Stomach (tissue), 9 donors: Measurements from ENCODE around the gene KRT17. TPM values are rescaled to one million over a fixed set of nuclear protein-coding genes. Genes with fewer than 3 reads are reported as not detected.
"Not testable (repeated sequence)": the region's sequence is repeated elsewhere in the genome, so short reads cannot be mapped to it uniquely, and the experiment has no call there.

ENCODE experiments used
- DNase-seq, 2 donors: peaks; one replicate each; pipeline versions ENCODE4 v3.0.0 to v3.0.0-alpha.2; 2013 to 2019
- H3K27ac ChIP-seq, 5 donors: fragments of 200-600 bp in 4 of 5; sonication (generic) in 4 of 5; one replicate each; pipeline ENCODE4 v1.5.1; 2013 to 2019; ENCODE audit warnings: mild to moderate bottlenecking in 1 of 5, moderate library complexity in 1 of 5
- H3K27me3 ChIP-seq, 3 donors: fragments of 200-600 bp; sonication (generic); one replicate each; pipeline ENCODE4 v1.5.1; 2017 to 2019; ENCODE audit warnings: mixed run types in 1 of 3
- H3K36me3 ChIP-seq, 4 donors: fragments of 200-600 bp; sonication (generic); 1 replicate in 3 of 4; 2 replicates in 1 of 4; pipeline ENCODE4 v1.5.1; 2016 to 2019
- H3K4me1 ChIP-seq, 4 donors: fragments of 200-600 bp; sonication (generic); one replicate each; pipeline ENCODE4 v1.5.1; 2016 to 2019
- H3K4me3 ChIP-seq, 4 donors: fragments of 200-600 bp; sonication (generic) in 3 of 4; one replicate each; pipeline ENCODE4 v1.5.1; 2016 to 2019; ENCODE audit warnings: mild to moderate bottlenecking in 1 of 4
- H3K9me3 ChIP-seq, 4 donors: fragments of 200-600 bp; sonication (generic); one replicate each; pipeline ENCODE4 v1.5.1; 2016 to 2019
- EP300 ChIP-seq: sonication (generic); formaldehyde crosslinking; IDR thresholded peaks from one replicate; pipeline ENCODE4 v1.6.1; 2017; ENCODE audit warnings: antibody characterized with exemption
- POLR2A ChIP-seq, 4 donors: fragments of 450-650 bp; IDR thresholded peaks; one replicate each; pipeline ENCODE4 v1.6.1; 2016; ENCODE audit warnings: antibody characterized with exemption in 4 of 4, control low read depth in 2 of 4, mild to moderate bottlenecking in 1 of 4, moderate library complexity in 1 of 4
- POLR2AphosphoS5 ChIP-seq, 3 donors: sonication (generic); formaldehyde crosslinking; IDR thresholded peaks; one replicate each; pipeline ENCODE4 v1.6.1; 2016; ENCODE audit warnings: antibody characterized with exemption in 3 of 3
- WGBS, 5 donors: extraction: QIAGEN DNeasy Blood & Tissue Kit in 3 of 5; methylation state at CpG; one replicate each; pipeline versions ENCODE4 v1.1.5 to v1.1.7; 2013 to 2018; 5-methylcytosine and 5-hydroxymethylcytosine counted together
- intact Hi-C: fragments of 100-400 bp; cut with DNase I; formaldehyde crosslinking; loops from one replicate; pipeline ENCODE4 v1.15.1; 2023; ENCODE audit warnings: low total_unique reads
- polyA plus RNA-seq, 3 donors: library from polyadenylated mRNA; stranded (reverse); fragments of 200-250 nt; gene quantifications; one replicate each; pipeline ENCODE4 v1.2.3, GENCODE V29; 2013
- total RNA-seq, 5 donors: library from RNA; depleted of rRNA; stranded (reverse); fragments of >200 nt; gene quantifications; one replicate each; pipeline versions ENCODE4 v1.1.0 to v1.2.3, GENCODE V29; 2014 to 2016
- TF ChIP-seq, protein P1 (sequence below), 7 experiments: fragments of 450-650 bp in 4 of 7; fragments of 200-600 bp in 3 of 7; sonication (generic) in 3 of 7; IDR thresholded peaks; one replicate each; pipeline ENCODE4 v1.5.1; 2016 to 2019; ENCODE audit warnings: antibody characterized with exemption in 7 of 7, control low read depth in 2 of 7, mild to moderate bottlenecking in 1 of 7
- donor health status: healthy with polysubstance abuse.
- donor health status: Bipolar disorder and iron deficiency.
- donor health status: healthy.

KRT17 gene
- total and polyA plus RNA-seq, 8 donors = 1.6 to 14.2 (median 6.0) TPM; not detected in 1

DNA sequence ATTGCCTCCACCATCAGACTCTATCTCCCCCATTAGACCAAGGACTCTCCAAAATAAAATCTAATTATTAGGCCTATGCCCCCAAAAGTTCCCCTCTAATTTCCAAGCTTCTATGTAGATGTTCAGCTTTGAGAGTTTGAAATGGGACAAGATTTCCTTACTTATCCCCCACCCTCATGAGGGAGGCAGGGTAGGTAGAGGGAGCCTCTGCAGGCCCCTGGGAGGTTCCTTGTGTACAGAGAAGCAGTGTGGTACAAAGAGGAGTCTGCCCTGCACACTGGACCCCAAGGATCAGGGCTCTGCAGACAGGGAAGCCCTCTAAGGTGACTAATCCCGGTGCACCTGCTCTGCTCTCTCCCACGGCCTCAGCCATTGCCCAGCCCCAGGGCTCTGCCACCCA is 2.5 kb downstream of the KRT17 start:
- intact Hi-C loops = no loop called here
- Histone ChIP-seq H3K9me3 (no peaks in the 10 kb centered on the region), H3K4me1 (no peaks in the 10 kb centered on the region), H3K36me3 (no peaks in the 10 kb centered on the region), H3K27me3 (peaks cover 0 to 49% (median 3%) of the 10 kb centered on the region in 3 donors), H3K4me3 (no peak overlapping the region), H3K27ac (no peak overlapping the region)
- no peak for DNase-seq
- TF ChIP-seq POLR2AphosphoS5 (IDR thresholded peaks at IDR 0.05) (no peak), POLR2A (IDR thresholded peaks at IDR 0.05) (no peak), EP300 (no peak)
- TF ChIP-seq, protein P1, sequence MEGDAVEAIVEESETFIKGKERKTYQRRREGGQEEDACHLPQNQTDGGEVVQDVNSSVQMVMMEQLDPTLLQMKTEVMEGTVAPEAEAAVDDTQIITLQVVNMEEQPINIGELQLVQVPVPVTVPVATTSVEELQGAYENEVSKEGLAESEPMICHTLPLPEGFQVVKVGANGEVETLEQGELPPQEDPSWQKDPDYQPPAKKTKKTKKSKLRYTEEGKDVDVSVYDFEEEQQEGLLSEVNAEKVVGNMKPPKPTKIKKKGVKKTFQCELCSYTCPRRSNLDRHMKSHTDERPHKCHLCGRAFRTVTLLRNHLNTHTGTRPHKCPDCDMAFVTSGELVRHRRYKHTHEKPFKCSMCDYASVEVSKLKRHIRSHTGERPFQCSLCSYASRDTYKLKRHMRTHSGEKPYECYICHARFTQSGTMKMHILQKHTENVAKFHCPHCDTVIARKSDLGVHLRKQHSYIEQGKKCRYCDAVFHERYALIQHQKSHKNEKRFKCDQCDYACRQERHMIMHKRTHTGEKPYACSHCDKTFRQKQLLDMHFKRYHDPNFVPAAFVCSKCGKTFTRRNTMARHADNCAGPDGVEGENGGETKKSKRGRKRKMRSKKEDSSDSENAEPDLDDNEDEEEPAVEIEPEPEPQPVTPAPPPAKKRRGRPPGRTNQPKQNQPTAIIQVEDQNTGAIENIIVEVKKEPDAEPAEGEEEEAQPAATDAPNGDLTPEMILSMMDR (IDR thresholded peaks at IDR 0.05) = no peak
- 80 to 91% (median 81%) methylated on average over 2 of the region's 2 CpGs for WGBS, 5 donors

DNA sequence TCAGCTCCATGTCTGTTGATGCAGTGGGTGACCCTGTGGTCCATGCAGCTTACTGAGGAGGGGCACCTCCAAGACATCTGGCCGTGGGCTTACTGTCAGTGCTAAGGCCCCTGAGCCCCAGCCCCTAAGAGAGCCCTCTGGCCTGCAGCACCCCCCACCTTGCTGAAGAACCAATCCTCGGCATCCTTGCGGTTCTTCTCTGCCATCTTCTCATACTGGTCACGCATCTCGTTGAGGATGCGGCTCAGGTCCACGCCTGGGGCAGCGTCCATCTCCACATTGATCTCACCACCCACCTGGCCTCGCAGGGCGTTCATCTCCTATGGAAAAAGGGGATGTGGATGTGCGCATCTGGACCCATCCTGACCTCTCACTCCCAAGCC is 2.9 kb downstream of the KRT17 start:
- H3K36me3 ChIP-seq, H3K9me3 ChIP-seq, H3K27ac ChIP-seq, H3K4me1 ChIP-seq, DNase-seq, H3K4me3 ChIP-seq, intact Hi-C loops: not testable (repeated sequence)
- WGBS, 5 donors = 87 to 93% (median 92%) methylated on average over 11 of the region's 11 CpGs
- H3K27me3 ChIP-seq = peaks cover 0 to 54% (median 3%) of the 10 kb centered on the region in 3 donors

DNA sequence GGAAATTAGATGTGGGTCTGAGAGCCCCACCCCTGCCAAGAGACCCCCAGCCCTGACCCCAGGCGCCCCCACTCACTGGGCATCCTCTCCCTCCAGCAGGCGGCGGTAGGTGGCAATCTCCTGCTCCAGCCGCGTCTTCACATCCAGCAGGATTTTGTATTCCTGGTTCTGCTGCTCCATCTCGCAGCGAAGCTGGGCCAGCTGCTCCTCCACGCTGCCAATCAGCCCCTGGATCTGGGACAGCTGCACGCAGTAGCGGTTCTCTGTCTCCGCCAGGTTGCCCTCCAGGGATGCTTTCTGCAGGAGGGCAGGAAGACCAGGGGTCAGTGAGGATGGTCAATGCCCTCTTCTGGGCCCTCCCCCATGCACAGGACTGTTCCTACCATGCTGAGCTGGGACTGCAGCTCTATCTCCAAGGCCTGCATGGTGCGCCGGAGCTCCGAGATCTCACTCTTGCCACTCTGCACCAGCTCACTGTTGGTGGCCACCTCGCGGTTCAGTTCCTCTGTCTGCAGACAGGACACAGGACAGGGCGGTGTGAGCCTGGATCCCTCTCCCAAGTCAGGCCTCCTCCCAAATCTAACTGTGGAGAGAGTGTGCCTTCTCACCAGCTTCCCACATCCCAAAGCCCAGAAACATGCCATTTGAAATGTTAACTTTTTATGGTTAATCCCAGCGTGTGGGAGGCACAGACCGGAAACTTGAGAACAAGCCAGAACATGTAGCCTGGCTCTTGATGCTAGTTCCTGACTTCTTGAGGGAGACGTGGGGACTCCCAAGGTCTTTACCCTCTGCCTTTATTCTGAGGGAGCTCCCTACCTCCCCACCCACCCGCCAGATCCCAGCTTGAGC is 3.6 kb downstream of the KRT17 start:
- H3K27me3 ChIP-seq = peaks cover 0 to 58% (median 3%) of the 10 kb centered on the region in 3 donors
- H3K27ac ChIP-seq = no peak overlapping the region
- TF ChIP-seq EP300 (no peak), POLR2A (IDR thresholded peaks at IDR 0.05) (no peak), POLR2AphosphoS5 (IDR thresholded peaks at IDR 0.05) (no peak)
- TF ChIP-seq, protein P1 (IDR thresholded peaks at IDR 0.05) = no peak
- no peak for DNase-seq
- H3K4me1 ChIP-seq = no peaks in the 10 kb centered on the region
- H3K9me3 ChIP-seq = no peaks in the 10 kb centered on the region
- H3K4me3 ChIP-seq = no peak overlapping the region
- no peaks in the 10 kb centered on the region for H3K36me3 ChIP-seq
- intact Hi-C loops = no loop called here
- 72 to 85% (median 74%) methylated on average over 20 to 21 of the region's 21 CpGs for WGBS, 5 donors

DNA sequence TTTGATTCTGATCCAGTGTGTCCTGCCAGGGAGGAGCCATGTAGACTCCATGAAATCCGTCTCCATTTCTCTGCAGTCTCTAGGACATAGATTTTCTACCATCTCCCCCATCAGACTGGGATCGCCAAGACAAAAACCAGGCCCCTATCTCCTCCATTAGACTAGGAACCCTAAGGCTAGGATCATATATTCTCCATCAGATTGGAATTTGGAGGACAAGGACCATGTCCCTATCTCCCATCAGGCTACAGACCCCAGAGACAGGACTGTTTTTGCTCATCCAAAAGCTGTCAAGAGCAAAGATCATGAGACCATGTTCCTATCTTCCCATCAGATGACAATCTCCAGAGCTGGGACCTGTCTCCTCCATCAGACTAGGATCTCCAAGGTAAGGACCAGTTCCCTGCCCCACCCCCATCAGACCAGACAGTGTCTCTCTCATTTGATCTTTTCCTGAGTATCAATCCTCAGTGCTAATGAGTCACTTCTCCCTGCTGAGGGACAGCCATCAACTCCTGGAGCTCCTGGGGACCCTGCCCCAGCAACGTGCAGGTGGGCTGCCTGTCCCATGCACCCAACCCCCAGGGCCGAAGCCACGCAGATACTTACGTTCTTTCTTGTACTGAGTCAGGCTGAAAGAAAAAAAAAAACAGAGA is 4.3 kb downstream of the KRT17 start:
- H3K4me3 ChIP-seq, H3K4me1 ChIP-seq, DNase-seq, intact Hi-C loops, H3K27ac ChIP-seq, H3K36me3 ChIP-seq, H3K9me3 ChIP-seq: not testable (repeated sequence)
- 74 to 86% (median 85%) methylated on average over 6 of the region's 6 CpGs for WGBS, 5 donors
- peaks cover 0 to 61% (median 6%) of the 10 kb centered on the region in 3 donors for H3K27me3 ChIP-seq

DNA sequence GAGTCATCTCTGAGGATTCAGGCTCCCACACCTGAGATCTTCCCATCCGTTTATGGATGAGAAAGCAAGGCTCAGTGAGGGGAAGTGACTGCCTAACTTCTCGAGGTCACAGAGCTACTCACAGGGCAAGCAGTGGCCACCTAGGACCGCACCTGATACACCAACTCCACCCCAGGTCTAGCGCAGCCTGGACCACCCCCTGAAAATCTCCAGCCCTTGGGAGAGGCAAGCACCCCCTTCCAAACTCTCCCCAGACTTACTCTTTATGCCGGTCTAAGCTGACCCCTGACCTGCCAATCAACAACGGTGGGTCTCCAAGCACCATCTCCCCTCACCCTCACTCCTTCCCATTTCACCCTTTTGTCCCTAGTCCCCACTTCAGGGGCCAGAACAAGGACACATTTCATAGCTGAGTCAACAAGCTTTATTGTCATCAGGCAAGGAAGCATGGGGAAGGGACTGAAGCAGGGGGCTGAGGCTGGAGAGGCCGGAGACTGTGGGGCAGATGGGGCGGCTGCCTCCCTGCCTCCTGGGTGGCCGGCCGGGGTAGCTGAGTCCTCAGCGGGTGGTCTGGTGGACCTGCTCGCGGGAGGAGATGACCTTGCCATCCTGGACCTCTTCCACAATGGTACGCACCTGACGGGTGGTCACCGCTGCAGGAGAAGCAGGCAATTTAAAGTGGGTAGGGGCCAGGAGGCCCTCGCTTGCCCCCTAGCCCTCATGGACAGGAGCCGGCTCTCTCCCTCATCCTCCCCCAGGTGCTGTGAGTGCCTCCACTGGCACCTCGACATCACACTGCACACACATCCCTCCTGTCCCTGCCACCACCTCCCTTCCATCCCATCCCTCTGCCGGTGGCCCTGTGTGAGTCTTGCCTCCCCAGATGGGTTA is 5.1 kb downstream of the KRT17 start:
- Histone ChIP-seq H3K27me3 (peaks cover 0 to 61% (median 6%) of the 10 kb centered on the region in 3 donors), H3K4me3 (no peak overlapping the region), H3K36me3 (no peaks in the 10 kb centered on the region), H3K4me1 (no peaks in the 10 kb centered on the region), H3K9me3 (no peaks in the 10 kb centered on the region), H3K27ac (no peak overlapping the region)
- WGBS, 5 donors = 74 to 87% (median 78%) methylated on average over 13 to 20 of the region's 20 CpGs
- DNase-seq = no peak
- intact Hi-C loops = no loop called here
- TF ChIP-seq EP300 = no peak
- TF ChIP-seq, protein P1 (IDR thresholded peaks at IDR 0.05) = no peak
- TF ChIP-seq POLR2A (IDR thresholded peaks at IDR 0.05) = no peak
- no peak for TF ChIP-seq POLR2AphosphoS5 (IDR thresholded peaks at IDR 0.05)
